HG02840 (cell line): ENCODE measurements around the gene SRP9.
"Not testable (repeated sequence)": the region's sequence is repeated elsewhere in the genome, so short reads cannot be mapped to it uniquely, and the experiment has no call there.

Source experiments
- ATAC-seq: cut with Tn5 transposase; IDR thresholded peaks from one replicate; pipeline ENCODE4 v1.9.1; 2021; ENCODE audit warnings: mild to moderate bottlenecking, moderate library complexity, moderate number of reproducible peaks; ENCODE audit not compliant: unreplicated experiment, low FRiP score

SRP9 gene

DNA sequence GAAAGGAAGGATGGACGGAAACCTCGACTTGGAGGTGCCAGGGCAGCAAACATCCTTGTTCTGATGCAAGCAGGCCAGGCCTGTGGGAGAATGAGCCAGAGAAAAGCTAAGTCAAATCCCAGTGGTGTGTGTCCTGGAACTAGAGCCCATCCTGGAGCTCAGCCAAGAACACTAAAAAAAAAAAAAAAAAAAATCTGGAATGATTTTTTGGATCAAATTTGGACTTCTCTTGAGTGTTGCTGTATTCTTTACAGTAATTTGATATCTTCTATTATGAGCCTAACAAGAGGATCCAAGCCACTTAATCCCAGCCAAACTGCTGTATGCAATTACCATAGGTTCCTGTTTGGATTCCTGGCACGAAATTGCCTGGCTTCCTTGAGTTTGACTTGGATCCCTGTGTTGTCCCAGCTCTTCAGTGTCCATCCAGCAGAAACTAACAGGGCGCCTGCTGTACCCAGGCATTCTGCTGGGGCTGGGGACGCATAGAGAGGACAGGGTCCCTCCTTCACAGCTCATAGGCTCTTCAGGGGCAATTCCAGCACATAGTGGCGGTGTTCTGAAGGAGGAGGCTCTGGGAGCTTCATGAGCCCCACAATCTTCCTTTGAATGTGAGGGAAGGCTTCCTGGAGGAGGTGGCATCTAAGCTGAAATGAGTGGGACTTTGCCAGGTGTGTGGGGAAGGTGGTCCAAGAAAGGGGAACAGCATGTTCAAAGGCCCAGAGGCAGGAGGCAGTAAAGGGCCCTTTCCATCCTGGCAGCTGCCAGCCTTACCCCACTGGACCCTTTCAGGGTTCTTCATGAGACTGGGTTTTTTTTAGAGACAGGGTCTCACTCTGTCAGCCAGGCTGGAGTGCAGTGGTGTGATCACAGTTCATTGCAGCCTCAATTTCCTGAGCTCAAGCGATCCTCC, 57.0 kb downstream of the SRP9 start:
- ATAC-seq, result no peak

DNA sequence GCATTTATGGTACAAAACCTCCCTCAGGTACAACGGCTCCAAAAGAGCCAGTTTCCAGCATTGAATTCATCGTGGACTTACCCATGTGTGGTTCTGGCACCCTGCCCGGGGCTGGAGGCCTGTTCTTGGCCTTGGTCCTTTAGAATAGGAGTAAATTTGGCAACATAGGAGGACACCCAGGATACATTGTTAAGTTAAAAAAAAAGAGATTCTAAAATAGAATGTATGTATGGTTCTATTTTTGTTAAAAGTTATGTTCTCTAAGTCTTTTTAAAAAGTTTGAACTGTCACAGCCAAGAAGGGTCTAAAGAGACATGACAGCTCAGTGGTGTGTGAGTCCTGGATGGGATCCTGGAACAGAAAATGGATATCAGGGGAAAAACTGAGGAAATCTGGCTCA, 58.2 kb downstream of the SRP9 start:
- no peak for ATAC-seq

DNA sequence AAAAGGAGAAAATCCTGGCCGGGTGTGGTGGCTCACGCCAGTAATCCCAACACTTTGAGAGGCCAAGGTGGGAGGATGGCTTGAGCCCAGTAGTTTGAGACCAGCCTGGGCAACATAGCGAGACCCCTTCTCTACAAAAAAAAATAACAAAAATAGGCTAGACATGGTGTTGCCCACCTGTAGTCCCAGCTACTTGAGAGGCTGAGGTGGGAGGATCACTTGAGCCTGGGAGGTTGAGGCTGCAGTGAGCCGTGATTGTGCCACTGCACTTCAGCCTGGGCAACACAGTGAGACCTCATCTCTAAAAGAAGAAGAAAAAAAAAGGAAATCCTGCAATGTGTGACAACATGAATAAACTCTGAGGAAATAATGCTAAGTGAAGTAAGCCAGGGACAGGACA, 58.7 kb downstream of the SRP9 start:
- ATAC-seq, result not testable (repeated sequence)

DNA sequence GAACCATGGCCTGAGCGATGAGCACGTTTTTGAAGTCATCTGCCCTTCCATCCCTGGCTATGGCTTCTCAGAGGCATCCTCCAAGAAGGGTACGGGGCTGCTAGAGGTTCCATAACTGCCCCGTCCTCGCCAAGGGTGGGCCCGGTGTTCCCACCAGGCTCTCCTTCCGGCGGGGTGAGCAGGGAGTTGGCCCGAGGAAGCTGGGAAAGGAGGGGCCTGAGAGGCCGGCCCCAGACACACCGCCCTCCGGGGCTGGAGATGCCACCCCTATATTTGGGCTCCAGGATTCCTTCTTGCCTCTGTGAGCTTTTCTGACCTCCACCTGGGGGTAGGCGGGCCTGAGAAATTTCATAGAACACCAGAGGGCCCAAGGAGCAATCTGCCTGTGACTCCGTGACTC, 61.2 kb downstream of the SRP9 start:
- ATAC-seq, result no peak
